Measurements from ENCODE around the gene EPS8L1. TPM values are rescaled to one million over a fixed set of nuclear protein-coding genes. Genes with fewer than 3 reads are reported as not detected.

EPS8L1 gene
- polyA plus RNA-seq, 1 experiment: 4.4 TPM

- peaks cover 10% of the 10 kb centered on the region for H3K36me3 ChIP-seq (ENCODE audit: control insufficient read depth, insufficient read depth, low read length)
- ChIA-PET CTCF (interaction anchor here (0.8 to 4.3 kb wide), 5 partner anchors 9 to 331 kb away, joined by 3 to 40 read pairs (median 4); no protein-coding TSS in a partner anchor), POLR2A (interaction anchor here (0.6 kb wide), 1 partner anchor 19 kb away, joined by 37 read pairs; no protein-coding TSS in a partner anchor)
- peak overlapping the region; percentile 52 for H3K4me3 ChIP-seq (ENCODE audit: low read depth, low read length)
- peaks cover 19% of the 10 kb centered on the region for H3K27me3 ChIP-seq (ENCODE audit: control insufficient read depth, insufficient read depth, low read length)
- peak; percentile 66 for DNase-seq (ENCODE audit: low read depth)
- no peak for TF ChIP-seq CTCF (IDR thresholded peaks at IDR 0.05; ENCODE audit: insufficient read depth, low read depth, low read length)
Measured at GRCh38 chr19:55086730-55087541, 11.3 kb downstream of the EPS8L1 start.

DNA sequence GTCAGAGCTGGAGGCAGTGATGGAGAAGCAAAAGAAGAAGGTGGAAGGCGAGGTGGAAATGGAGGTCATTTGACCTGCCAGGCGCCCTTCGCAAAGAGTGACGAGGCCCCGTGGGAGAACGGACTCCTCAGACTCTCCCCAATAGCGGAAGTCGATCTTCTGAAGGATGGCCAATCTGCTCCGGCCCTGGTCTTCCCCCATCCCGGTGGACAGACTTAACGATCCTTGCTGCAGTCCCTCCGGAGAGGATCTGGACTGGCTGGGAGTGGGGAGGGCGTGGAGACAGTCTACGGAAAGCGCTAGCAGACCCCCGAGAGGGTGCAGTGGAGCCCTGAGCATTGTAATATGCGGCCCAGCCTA is 11.9 kb downstream of the EPS8L1 start:
- Histone ChIP-seq H3K27me3 (ENCODE audit: control insufficient read depth, insufficient read depth, low read length) (peaks cover 14% of the 10 kb centered on the region), H3K36me3 (ENCODE audit: control insufficient read depth, insufficient read depth, low read length) (peaks cover 13% of the 10 kb centered on the region), H3K4me3 (ENCODE audit: low read depth, low read length) (peak overlapping the region; percentile 52)
- no peak for TF ChIP-seq CTCF (IDR thresholded peaks at IDR 0.05; ENCODE audit: insufficient read depth, low read depth, low read length)
- no peak for DNase-seq (ENCODE audit: low read depth)
- ChIA-PET POLR2A (interaction anchor here (0.6 kb wide), 1 partner anchor 19 kb away, joined by 37 read pairs; no protein-coding TSS in a partner anchor), CTCF (interaction anchor here (0.8 to 4.3 kb wide), 11 partner anchors 7 to 331 kb away, joined by 3 to 40 read pairs (median 5); no protein-coding TSS in a partner anchor)

DNA sequence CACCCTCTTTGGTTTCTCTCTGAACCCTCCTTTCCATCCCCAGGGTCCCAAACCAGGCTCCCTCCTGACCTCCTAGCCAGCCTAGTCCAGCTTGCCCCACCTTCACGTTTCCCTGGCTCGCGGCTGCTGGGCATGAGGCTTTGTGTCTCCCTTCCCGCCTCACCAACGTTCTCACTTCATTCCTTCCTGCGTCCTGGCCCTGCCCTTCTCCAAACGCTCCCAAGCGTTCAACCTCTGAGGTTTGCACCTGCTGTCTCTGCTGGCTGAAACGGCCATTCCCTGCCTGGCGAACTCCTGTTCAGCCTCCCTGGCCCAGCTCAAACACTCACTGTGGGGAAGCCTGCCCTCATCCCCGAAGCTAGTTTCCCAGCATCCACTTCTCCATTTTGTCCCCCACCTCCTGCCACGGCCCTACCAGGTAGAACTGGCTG is 12.4 kb downstream of the EPS8L1 start:
- no peak for TF ChIP-seq CTCF (IDR thresholded peaks at IDR 0.05; ENCODE audit: insufficient read depth, low read depth, low read length)
- POLR2A ChIA-PET: no interaction called here

GRCh38 chr19:55088543-55089341 is 13.1 kb downstream of the EPS8L1 start:
- DNase-seq (ENCODE audit: low read depth): no peak
- peak; percentile 71 for TF ChIP-seq CTCF (IDR thresholded peaks at IDR 0.05; ENCODE audit: insufficient read depth, low read depth, low read length)
- CTCF ChIA-PET: interaction anchor here (0.5 to 4.3 kb wide), 20 partner anchors 7 to 1559 kb away, joined by 3 to 40 read pairs (median 4); no protein-coding TSS in a partner anchor
- Histone ChIP-seq H3K4me3 (ENCODE audit: low read depth, low read length) (no peak overlapping the region), H3K27me3 (ENCODE audit: control insufficient read depth, insufficient read depth, low read length) (peaks cover 10% of the 10 kb centered on the region), H3K36me3 (ENCODE audit: control insufficient read depth, insufficient read depth, low read length) (peaks cover 15% of the 10 kb centered on the region)
- POLR2A ChIA-PET: no interaction called here

More for the DNA sequence above, 12.4 kb downstream of the EPS8L1 start:
- Histone ChIP-seq H3K27me3 (ENCODE audit: control insufficient read depth, insufficient read depth, low read length) (peaks cover 13% of the 10 kb centered on the region), H3K36me3 (ENCODE audit: control insufficient read depth, insufficient read depth, low read length) (peaks cover 15% of the 10 kb centered on the region), H3K4me3 (ENCODE audit: low read depth, low read length) (no peak overlapping the region)
- CTCF ChIA-PET: interaction anchor here (0.7 to 4.3 kb wide), 14 partner anchors 8 to 330 kb away, joined by 3 to 40 read pairs (median 6); no protein-coding TSS in a partner anchor
- DNase-seq (ENCODE audit: low read depth): no peak

Data from BJ (cell line).